ENCODE measurements around the gene NT5C2.
A peak's percentile ranks its signal among the peaks of the same experiment; 100 is the strongest.
"Not testable (repeated sequence)": the region's sequence is repeated elsewhere in the genome, so short reads cannot be mapped to it uniquely, and the experiment has no call there.

The NT5C2 gene

DNA sequence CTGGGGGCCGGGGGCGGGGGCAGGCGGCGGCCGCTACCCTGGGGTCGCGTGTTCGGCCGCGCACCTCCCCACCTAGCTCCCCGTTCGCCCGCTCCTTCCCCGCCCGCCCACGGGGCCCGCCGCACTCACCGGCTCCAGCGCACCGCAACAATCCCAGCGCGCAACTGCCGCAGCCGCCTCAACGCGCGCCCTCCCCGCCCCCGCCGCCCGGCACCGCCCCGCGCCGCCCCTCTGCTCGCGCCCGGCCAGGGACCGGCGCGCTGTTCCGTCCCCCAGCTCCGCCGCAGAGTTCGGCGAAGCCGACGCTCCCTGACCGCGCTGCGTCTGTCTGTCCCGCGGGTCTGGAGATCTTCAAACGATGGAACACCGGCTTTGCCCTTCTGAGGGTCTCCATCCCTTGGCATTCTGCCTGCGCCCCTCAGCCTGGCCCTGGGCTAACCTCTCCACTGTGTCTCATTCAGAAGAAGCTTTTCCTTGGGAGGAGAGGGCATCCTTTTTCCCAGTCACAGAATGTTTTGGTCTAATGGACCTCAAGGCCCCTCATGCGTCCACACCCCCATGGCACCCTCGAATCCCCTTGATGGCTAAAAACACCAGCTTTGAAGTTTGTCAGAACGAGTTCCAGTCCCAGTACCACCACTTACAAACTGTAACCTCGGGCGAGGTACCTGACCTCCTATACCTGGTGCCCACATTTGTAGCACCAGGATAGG is at the start of gene NT5C2:
Gene NT5C2, minus strand, starts transcription at position 166 of the 713 bp plus-strand sequence. CDS start 18,314 bp downstream, outside the sequence.
- DNase-seq: peak; percentile 86 to 96 (median 92)

DNA sequence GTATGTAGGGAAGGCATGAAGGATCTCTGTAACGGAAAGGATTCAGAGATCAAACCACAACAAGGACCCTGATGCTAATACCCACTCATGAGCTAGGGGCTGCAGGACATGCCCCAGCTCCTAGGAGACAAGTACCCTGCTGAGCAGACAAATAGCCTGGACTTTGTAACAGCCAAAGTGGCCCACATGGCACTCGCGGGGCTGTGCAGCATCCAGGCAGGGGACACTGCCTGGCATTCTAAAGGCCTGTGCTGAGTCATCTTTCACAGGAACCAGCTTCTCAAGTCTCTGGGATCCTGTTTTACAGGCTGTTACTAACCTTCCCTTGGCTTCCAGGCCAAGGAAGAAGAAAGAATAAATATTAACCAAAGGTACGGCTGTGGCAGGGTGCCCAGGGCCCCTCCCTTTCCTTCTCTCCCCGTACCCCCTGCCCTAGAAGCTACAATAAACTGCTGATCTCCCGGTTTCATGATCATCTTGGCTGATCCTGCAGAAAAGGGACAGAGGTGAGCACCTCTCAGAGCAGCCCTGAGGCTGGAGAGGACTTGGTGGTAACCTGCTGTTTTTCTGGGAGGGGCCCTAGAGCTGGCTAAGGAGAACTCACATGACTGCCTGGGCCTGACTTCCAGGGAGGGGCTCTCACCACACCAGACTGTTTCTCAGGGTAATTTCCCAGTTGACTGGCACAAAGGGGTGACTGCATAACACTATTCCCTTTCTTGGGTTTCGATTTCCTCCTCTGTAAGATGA is 48.4 kb upstream of the NT5C2 start:
- DNase-seq: peak; percentile 94 to 98 (median 97)

GRCh38 chr10:103238506-103239252 is 45.6 kb upstream of the NT5C2 start:
- DNase-seq: no peak

- DNase-seq: no peak
These were observed 42.7 kb upstream of the NT5C2 start for GRCh38 chr10:103235775-103236174.

GRCh38 chr10:103232772-103233488 is 39.9 kb upstream of the NT5C2 start:
- DNase-seq: no peak

DNA sequence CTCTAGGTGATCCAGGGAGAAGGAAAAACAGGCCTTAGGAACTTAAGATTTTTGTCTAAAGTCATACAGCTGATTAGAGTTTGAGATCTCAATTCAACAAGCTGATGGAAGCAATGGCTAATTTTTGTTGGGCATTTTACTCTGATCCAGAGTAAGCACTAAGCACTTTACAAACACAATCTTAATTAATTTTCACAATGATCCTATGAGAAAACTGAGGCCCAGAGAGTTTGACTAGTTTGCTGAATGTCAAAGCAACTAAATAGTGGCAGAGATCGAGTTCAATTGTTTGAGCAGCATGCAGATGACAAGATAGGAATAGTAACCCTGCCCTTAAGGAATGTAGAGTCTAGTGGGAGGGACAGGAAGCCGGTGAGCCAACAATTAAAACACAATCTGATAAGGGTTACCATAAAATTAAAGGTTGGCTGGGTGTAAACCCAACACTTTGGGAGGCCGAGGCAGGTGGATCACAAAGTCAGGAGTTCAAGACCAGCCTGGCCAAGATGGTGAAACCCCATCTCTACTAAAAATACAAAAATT is 39.1 kb upstream of the NT5C2 start:
- DNase-seq: no peak

DNA sequence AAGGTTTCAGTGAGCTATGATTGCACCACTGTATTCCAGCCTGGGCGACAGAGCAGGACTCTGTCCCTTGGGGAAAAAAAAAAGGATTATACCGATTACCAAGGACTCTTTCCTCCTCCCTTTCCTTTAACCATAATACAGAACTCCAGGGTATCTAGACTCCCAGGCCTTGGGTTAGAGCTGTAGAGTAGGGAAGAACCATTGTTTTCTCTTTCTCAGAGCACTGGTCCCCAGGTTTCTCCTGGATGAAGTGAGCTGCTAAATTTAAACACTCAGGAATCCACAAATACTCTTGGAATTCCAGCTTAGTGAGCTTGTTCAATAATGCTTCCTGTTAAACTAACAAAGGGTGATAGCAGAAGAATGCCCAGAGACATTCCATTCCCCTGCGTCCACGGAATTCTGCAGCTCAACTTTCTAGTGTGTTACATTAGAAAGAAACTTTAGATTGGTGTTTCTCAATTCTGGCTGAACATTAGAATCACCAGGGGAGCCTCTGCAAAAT is 38.0 kb upstream of the NT5C2 start:
- no peak for DNase-seq

GRCh38 chr10:103227416-103227815 is 34.3 kb upstream of the NT5C2 start:
- DNase-seq: no peak

DNA sequence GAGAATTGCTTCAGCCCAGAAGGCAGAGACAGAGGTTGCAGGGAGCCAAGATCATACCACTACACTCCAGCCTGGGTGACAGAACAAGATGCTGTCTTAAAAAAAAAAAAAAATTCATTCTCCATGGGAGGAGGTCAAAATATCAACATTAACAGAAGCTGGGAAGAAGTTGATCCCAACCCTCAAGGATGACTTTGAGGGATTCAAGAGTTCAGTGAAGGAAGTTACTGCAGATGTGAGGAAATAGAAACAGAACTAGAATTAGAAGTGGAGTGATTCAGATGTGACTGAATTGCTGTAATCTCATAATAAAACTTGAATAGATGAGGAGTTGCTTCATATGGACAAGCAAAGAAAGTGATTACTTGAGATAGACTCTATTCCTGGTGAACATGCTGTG is 32.9 kb upstream of the NT5C2 start:
- DNase-seq: peak; percentile 44 to 87 (median 75)

DNA sequence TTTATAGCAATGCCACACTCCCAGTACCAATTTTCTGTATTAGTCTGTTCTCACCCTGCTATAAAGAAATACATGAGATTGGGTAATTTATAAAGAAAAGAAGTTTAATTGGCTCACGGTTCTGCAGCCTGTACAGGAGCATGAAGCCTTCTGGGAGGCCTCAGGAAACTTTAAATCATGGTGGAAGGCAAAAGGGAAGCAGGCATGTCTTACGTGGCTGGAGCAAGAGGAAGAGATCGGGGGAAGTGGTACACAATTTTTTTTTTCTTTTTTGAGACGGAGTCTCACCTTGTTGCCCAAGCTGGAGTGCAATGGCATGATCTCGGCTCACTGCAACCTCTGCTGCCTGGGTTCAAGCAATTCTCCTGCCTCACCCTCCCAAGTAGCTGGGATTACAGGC is 31.6 kb upstream of the NT5C2 start:
- DNase-seq: peak; percentile 28 to 38 (median 35)

DNA sequence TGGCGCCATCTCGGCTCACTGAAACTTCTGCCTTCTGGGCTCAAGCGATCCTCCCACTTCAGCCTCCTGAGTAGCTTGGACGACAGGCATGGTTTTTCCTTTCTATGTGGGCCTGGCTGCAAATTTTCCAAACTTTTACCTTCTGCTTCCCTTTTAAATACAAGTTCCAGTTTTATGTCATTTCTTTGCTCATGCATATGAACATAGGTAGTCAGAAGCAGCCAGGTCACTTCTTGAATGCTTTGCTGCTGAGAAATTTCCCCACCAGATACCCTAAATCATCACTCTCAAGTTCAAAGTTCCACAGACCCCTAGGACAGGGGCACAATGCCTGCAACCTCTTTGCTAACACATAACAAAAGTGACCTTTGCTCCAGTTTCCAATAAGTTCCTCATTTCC is 31.1 kb upstream of the NT5C2 start:
- DNase-seq: peak in 2 of 3 donors; percentile 3 to 17

GRCh38 chr10:103216362-103216761 is 23.3 kb upstream of the NT5C2 start:
- not testable (repeated sequence) for DNase-seq

GRCh38 chr10:103215601-103216000 is 22.5 kb upstream of the NT5C2 start:
- no peak for DNase-seq

- DNase-seq: not testable (repeated sequence)
These were observed 17.2 kb upstream of the NT5C2 start for GRCh38 chr10:103210262-103210661.

DNA sequence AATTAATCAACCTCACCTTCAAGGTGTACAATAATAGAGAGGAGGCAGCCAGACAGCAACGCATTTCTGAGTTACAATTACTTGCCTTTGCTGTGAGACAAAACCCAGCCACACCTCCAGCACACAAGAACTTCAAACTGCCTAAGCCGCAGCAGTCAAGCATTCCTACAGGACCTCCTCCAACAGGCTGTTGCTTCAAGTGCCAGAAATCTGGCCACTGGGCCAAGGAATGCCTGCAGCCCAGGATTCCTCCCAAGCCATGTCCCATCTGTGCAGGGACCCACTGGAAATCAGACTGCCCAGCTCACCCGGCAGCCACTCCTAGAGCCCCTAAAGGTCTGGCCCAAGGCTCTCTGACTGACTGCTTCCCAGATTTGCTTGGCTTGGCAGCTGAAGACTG is 14.6 kb upstream of the NT5C2 start:
- DNase-seq: not testable (repeated sequence)

GRCh38 chr10:103207141-103207540 is 14.1 kb upstream of the NT5C2 start:
- DNase-seq: no peak

- not testable (repeated sequence) for DNase-seq
These were observed 13.6 kb upstream of the NT5C2 start for GRCh38 chr10:103206715-103207114.

DNA sequence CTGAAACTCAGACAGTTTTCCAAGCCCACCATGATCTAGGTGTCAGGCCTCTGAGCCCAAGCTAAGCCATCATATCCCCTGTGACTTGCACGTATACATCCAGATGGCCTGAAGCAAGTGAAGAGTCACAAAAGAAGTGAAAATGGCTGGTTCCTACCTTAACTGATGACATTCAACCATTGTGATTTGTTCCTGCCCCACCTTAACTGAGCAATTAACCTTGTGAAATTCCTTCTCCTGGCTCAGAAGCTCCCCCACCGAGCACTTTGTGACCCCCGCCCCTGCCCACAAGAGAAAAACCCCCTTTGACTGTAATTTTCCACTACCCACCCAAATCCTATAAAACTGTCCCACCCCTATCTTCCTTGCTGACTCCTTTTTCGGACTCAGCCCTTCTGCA is 12.3 kb upstream of the NT5C2 start:
- not testable (repeated sequence) for DNase-seq

GRCh38 chr10:103204353-103205255 is 11.5 kb upstream of the NT5C2 start:
- DNase-seq: no peak

DNA sequence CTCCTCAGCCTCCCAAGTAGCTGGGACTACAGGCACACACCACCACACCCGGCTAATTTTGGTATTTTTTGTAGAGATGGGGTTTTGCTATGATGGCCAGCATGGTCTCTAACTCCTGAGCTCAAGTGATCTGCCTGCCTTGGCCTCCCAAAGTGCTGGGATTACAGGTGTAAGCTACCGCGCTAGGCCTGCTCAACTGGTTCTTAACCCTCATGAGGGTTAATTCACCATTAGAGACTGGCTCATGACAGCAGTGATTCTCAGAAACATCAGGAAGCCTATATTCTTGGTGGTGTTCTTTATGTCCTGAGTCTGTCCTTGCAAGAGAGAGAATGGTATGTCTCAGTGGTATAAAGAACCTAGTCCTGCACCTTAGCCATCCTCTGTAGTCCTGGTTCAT is 10.4 kb upstream of the NT5C2 start:
- no peak for DNase-seq

DNA sequence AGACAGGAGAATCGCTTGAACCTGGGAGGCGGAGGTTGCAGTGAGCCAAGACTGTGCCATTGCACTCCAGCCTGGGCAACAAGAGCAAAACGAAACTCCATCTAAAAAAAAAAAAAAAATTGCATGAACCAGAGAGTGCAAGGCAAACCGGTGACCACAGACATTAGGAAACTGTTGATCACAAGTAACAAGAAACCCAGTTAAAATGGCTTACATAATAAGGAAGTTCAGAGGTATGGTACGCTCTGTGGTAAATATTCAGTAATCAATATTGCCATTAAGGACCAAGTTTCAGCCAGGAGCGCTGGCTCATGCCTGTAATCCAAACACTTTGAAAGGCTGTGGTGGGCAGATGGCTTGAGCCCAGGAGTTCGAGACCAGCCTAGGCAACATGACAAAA is 9.2 kb upstream of the NT5C2 start:
- DNase-seq: peak; percentile 61 to 79 (median 67)
